Measurements from ENCODE around the gene CDC26.

- TF ChIP-seq POLR2A (IDR thresholded peaks at IDR 0.05; ENCODE audit: borderline replicate concordance, extremely low read depth, insufficient read depth, insufficient read length) (no peak), YY1 (IDR thresholded peaks at IDR 0.05; ENCODE audit: extremely low read depth, insufficient replicate concordance, low read depth, low read length) (no peak)
- TF ChIP-seq, protein P1, sequence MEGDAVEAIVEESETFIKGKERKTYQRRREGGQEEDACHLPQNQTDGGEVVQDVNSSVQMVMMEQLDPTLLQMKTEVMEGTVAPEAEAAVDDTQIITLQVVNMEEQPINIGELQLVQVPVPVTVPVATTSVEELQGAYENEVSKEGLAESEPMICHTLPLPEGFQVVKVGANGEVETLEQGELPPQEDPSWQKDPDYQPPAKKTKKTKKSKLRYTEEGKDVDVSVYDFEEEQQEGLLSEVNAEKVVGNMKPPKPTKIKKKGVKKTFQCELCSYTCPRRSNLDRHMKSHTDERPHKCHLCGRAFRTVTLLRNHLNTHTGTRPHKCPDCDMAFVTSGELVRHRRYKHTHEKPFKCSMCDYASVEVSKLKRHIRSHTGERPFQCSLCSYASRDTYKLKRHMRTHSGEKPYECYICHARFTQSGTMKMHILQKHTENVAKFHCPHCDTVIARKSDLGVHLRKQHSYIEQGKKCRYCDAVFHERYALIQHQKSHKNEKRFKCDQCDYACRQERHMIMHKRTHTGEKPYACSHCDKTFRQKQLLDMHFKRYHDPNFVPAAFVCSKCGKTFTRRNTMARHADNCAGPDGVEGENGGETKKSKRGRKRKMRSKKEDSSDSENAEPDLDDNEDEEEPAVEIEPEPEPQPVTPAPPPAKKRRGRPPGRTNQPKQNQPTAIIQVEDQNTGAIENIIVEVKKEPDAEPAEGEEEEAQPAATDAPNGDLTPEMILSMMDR (IDR thresholded peaks at IDR 0.05 in 2 of 3, conservative IDR thresholded peaks at IDR 0.05 in 1 of 3; ENCODE audit: borderline replicate concordance in 1 of 3, insufficient read depth in 1 of 3, low read depth in 2 of 3, low read length in 2 of 3), result no peak
These were observed 38.3 kb downstream of the CDC26 start for GRCh38 chr9:113237026-113237425.
